Naive thymus-derived CD4-positive, alpha-beta T cell (primary cell): Measurements from ENCODE around the gene PTPRN2. TPM values are rescaled to one million over a fixed set of nuclear protein-coding genes. Genes with fewer than 3 reads are reported as not detected.
A peak's percentile ranks its signal among the peaks of the same experiment; 100 is the strongest.

Source experiments
- ATAC-seq: fragments of 150-1000 bp; cut with Tn5 transposase; 2 replicates; pipeline ENCODE4 v1.10.0; 2021; ENCODE audit warnings: mild to moderate bottlenecking, moderate library complexity
- CTCF ChIA-PET: fragments of 350-600 bp; sonication (Branson Sonifier 250); formaldehyde crosslinking; loops from one replicate; lab custom pipeline; 2021; ENCODE audit warnings: antibody characterized with exemption; lab: Charles Lee
- POLR2A ChIA-PET: fragments of 350-600 bp; sonication (Branson Sonifier 250); formaldehyde crosslinking; loops from one replicate; lab custom pipeline; 2021; ENCODE audit warnings: antibody characterized with exemption, inconsistent platforms; lab: Charles Lee
- DNase-seq, 9 donors: peaks; one replicate each; pipeline versions ENCODE4 v3.0.0 to v3.0.0-alpha.2; 2020 to 2022; ENCODE audit warnings: mixed read lengths in 1 of 9
- H3K27ac ChIP-seq: one replicate; pipeline ENCODE4 v1.7.0; 2013; ENCODE audit warnings: mild to moderate bottlenecking, low read depth, low read length, moderate library complexity
- H3K27me3 ChIP-seq, 2 donors: one replicate each; pipeline ENCODE4 v1.7.0; 2013; ENCODE audit warnings: low read length in 2 of 2, mild to moderate bottlenecking in 2 of 2, moderate library complexity in 2 of 2; ENCODE audit not compliant: control insufficient read depth in 2 of 2, insufficient read depth in 2 of 2
- H3K36me3 ChIP-seq, 3 experiments: 1 replicate in 2 of 3; 2 replicates in 1 of 3; pipeline ENCODE4 v1.7.0; 2013; ENCODE audit warnings: low read length in 3 of 3, mild to moderate bottlenecking in 3 of 3, moderate library complexity in 1 of 3; ENCODE audit not compliant: insufficient read depth in 3 of 3, control insufficient read depth in 2 of 3
- H3K4me1 ChIP-seq, 2 donors: one replicate each; pipeline ENCODE4 v1.7.0; 2013; ENCODE audit warnings: low read length in 2 of 2, mild to moderate bottlenecking in 2 of 2, moderate library complexity in 1 of 2; ENCODE audit not compliant: control insufficient read depth in 2 of 2, insufficient read depth in 2 of 2
- H3K4me3 ChIP-seq: 2 replicates; pipeline ENCODE4 v1.7.0; 2013; ENCODE audit warnings: mild to moderate bottlenecking, low read length
- H3K9me3 ChIP-seq, 3 experiments: 1 replicate in 2 of 3; 2 replicates in 1 of 3; pipeline ENCODE4 v1.7.0; 2013; ENCODE audit warnings: low read length in 3 of 3; ENCODE audit not compliant: control insufficient read depth in 2 of 3
- H3K27ac Mint-ChIP-seq, 9 donors: one replicate each; pipeline ENCODE4 v1.8.0; 2020 to 2022; ENCODE audit warnings: mixed read lengths in 9 of 9, mild to moderate bottlenecking in 8 of 9, moderate library complexity in 5 of 9, inconsistent platforms in 2 of 9
- H3K27me3 Mint-ChIP-seq, 5 donors: one replicate each; pipeline ENCODE4 v1.8.0; 2021 to 2022; ENCODE audit warnings: mixed read lengths in 5 of 5, mild to moderate bottlenecking in 1 of 5
- H3K36me3 Mint-ChIP-seq, 5 donors: one replicate each; pipeline ENCODE4 v1.8.0; 2020 to 2022; ENCODE audit warnings: mixed read lengths in 5 of 5, mild to moderate bottlenecking in 3 of 5, inconsistent platforms in 1 of 5
- H3K4me1 Mint-ChIP-seq, 7 donors: one replicate each; pipeline ENCODE4 v1.8.0; 2020 to 2022; ENCODE audit warnings: mixed read lengths in 7 of 7, mild to moderate bottlenecking in 3 of 7, inconsistent platforms in 1 of 7
- H3K4me3 Mint-ChIP-seq, 10 donors: one replicate each; pipeline ENCODE4 v1.8.0; 2020 to 2022; ENCODE audit warnings: mild to moderate bottlenecking in 10 of 10, mixed read lengths in 10 of 10, moderate library complexity in 6 of 10, inconsistent platforms in 2 of 10
- H3K9me3 Mint-ChIP-seq, 11 donors: one replicate each; pipeline ENCODE4 v1.8.0; 2020 to 2022; ENCODE audit warnings: mixed read lengths in 11 of 11, mild to moderate bottlenecking in 4 of 11, inconsistent platforms in 1 of 11, moderate library complexity in 1 of 11
- intact Hi-C, 2 donors: fragments of 100-400 bp; cut with micrococcal nuclease; formaldehyde crosslinking; loops; one replicate each; pipeline ENCODE4 v1.15.1; 2023
- polyA plus RNA-seq, 2 donors: library from polyadenylated mRNA; unstranded; fragments of 300-500 nt; fragmentation: Illumina TruSeq; gene quantifications; one replicate each; pipeline ENCODE4 v1.2.3, GENCODE V29; 2021
- total RNA-seq, 6 experiments: library from RNA in 5 of 6; stranded (reverse) in 5 of 6; gene quantifications; 1 replicate in 5 of 6; 2 replicates in 1 of 6; pipeline ENCODE4 v1.2.3 and lab custom pipeline; 2021 to 2026

PTPRN2 gene
- total and polyA plus RNA-seq, 7 experiments from 2014 or later = 0.58 to 2.3 (median 1.4) TPM

DNA sequence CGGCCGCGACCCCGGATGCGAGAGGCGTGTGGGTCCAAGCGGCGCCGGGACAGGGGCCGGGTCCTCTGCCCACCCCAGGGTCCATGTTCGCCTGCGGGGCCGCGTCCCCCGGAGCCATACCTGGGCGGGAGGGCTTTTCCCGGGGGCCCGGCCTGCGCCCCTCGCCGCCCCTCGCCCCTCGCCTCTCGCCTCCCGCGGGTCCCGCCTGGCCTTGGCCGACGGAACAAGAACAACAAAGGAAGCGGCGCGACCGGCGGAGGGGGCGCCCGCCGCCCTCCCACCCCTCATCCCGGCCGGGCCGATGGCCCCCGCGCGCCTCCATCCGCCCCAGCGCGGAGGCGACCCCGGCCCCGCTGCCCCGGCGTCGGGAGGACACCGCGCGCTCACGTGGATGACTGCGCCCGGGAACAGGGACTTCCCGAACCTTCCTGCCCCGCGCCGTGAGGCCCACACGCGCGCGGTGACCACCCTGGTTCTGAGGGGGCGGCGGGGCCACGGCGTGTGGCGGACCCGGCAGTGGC lies 902.7 kb downstream of the PTPRN2 start:
- Mint-ChIP-seq H3K27ac (no peak overlapping the region), H3K4me1 (peaks cover 2 to 47% (median 38%) of the 10 kb centered on the region in 7 donors), H3K27me3 (peaks cover 65 to 77% (median 68%) of the 10 kb centered on the region in 5 donors), H3K4me3 (peak overlapping the region in 1 of 10 donors; percentile 54), H3K36me3 (no peaks in the 10 kb centered on the region), H3K9me3 (peaks cover 0 to 4% (median 0%) of the 10 kb centered on the region in 11 donors)
- no peak overlapping the region for H3K4me3 ChIP-seq
- ChIA-PET CTCF (no interaction called here), POLR2A (no interaction called here)
- ATAC-seq (peak; percentile 8), DNase-seq (peak in 1 of 9 donors; percentile 6)
- H3K27me3 ChIP-seq = peaks cover 16 to 55% of the 10 kb centered on the region in 2 donors
- no peaks in the 10 kb centered on the region for H3K9me3 ChIP-seq
- intact Hi-C loops = loop anchor here (5.0 to 10.0 kb wide), 3 partner anchors 192 to 678 kb away; no protein-coding TSS in a partner anchor
- H3K27ac ChIP-seq = no peak overlapping the region
- H3K36me3 ChIP-seq = no peaks in the 10 kb centered on the region
- peaks cover 0 to 38% of the 10 kb centered on the region in 2 donors for H3K4me1 ChIP-seq

DNA sequence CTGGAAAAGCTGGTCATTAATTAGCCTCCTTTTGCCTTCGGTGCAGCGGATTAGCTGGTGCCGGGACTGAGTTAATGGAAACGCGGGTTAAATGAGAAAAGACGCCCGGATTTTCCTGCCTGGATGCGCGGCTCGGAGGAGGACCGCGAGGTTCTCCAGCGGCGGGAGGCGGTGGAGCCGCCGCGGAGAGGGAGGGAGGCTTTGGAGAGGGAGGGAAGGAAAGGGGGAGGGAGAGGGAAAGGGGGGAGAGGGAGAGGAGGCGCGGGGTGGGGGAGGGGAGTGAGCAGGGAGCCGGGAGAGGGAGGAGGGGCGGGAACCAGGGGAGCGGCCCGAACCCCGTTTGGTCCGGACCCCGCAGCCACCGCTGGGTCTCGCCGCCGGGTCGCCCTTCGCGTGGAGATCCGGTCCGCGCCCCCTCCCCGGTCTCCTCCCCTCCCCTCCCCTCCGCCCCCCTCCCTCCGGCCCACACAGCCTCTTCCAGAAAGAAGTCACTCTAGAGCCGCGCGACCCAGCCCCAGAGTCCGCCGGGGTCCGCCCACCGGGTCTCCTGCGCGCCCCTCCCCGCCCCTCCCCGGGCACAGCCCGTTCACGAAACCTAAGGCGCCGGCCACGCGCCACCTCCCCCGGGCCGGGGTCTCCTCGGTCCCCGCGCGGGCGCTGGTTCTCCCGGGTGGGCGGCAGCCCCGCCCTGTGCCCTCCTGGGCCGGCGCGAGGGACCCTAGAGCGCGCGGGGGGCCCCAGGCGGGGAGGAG lies 903.3 kb downstream of the PTPRN2 start:
- H3K27me3 Mint-ChIP-seq = peaks cover 71 to 79% (median 73%) of the 10 kb centered on the region in 5 donors
- no peak for ATAC-seq
- peak overlapping the region; percentile 20 to 79 (median 64) for H3K4me3 Mint-ChIP-seq

DNA sequence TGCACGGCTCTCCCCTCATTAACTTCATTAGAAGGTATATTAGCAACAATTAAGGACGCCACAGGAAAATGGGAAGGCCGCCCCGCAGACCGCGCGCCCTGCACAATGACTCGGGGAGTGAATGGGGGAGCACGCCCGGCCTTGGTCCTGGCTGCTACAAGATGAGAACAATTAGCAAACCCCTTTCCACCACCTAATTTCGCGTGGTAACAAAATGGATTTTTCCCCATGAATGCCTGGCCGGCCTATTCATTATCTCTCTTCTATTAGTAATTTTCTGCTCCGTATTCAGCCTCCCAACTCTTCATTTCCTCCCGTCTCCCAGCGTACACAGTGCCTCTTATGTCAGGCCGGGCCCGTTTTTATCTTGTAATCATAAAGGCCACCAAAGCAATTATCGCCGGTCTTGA lies 903.9 kb downstream of the PTPRN2 start:
- Mint-ChIP-seq H3K27ac (peak overlapping the region in 2 of 9 donors; percentile 23 to 25), H3K36me3 (no peaks in the 10 kb centered on the region), H3K4me1 (peaks cover 2 to 42% (median 38%) of the 10 kb centered on the region in 7 donors), H3K9me3 (peaks cover 0 to 4% (median 0%) of the 10 kb centered on the region in 11 donors), H3K27me3 (peaks cover 76 to 82% (median 79%) of the 10 kb centered on the region in 5 donors), H3K4me3 (peak overlapping the region in 9 of 10 donors; percentile 21 to 79 (median 66))
- no peak overlapping the region for H3K4me3 ChIP-seq
- peaks cover 0 to 28% of the 10 kb centered on the region in 2 donors for H3K4me1 ChIP-seq
- DNase-seq (no peak), ATAC-seq (no peak)
- intact Hi-C loops = loop anchor here in 1 of 2 donors (10.0 kb wide), 1 partner anchor 249 kb away; no protein-coding TSS in a partner anchor
- H3K27ac ChIP-seq = no peak overlapping the region
- ChIA-PET CTCF (no interaction called here), POLR2A (no interaction called here)
- H3K27me3 ChIP-seq = peaks cover 16 to 49% of the 10 kb centered on the region in 2 donors
- no peaks in the 10 kb centered on the region for H3K9me3 ChIP-seq
- no peaks in the 10 kb centered on the region for H3K36me3 ChIP-seq

More for the DNA sequence above, 903.3 kb downstream of the PTPRN2 start:
- Histone ChIP-seq H3K9me3 (no peaks in the 10 kb centered on the region), H3K27ac (no peak overlapping the region), H3K4me1 (peaks cover 0 to 32% of the 10 kb centered on the region in 2 donors), H3K4me3 (no peak overlapping the region), H3K27me3 (peaks cover 16 to 52% of the 10 kb centered on the region in 2 donors), H3K36me3 (no peaks in the 10 kb centered on the region)
- peaks cover 0 to 4% (median 0%) of the 10 kb centered on the region in 11 donors for H3K9me3 Mint-ChIP-seq
- ChIA-PET POLR2A (no interaction called here), CTCF (no interaction called here)
- DNase-seq = no peak
- peaks cover 2 to 44% (median 38%) of the 10 kb centered on the region in 7 donors for H3K4me1 Mint-ChIP-seq
- no peaks in the 10 kb centered on the region for H3K36me3 Mint-ChIP-seq
- H3K27ac Mint-ChIP-seq = no peak overlapping the region
- intact Hi-C loops = loop anchor here in 1 of 2 donors (10.0 kb wide), 1 partner anchor 250 kb away; no protein-coding TSS in a partner anchor

DNA sequence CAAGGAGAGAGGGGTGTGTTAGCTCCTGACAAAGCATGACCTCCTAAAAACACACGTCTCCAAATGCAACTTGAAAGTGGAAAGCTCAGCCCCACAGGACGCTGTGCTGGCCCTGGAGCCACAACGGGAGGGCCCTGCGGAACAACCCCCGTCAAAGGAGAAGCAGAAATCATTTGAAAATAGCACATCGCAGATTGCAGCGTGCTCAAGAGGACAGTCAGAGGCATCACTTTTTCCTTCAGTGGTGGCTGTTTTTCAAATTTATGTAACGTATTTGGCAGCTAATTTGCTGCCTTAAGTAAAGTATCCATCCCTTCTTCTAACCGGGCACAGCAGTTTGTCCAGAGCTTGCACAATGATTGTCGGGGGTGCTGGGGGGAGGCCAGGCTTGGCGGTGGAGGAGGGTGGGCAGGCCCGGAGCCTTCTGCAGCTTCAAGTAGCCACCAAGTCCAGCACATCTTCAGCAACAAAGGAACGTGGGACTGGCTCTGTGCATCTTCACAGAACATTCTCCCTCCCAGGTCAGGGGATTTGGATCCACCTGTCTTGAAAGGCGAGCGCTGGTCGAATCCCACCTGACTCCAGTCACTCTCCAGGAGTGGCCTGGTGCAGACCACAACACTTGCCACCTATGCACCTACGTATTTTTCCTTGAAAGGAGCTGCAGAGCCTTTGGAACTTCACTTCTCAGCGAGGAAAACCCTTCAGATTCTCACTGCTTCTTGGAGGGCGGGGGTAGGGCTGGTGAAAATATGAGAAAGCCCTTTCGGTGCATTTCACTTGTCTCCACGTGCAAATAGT lies 904.5 kb downstream of the PTPRN2 start:
- peaks cover 2 to 38% (median 36%) of the 10 kb centered on the region in 7 donors for H3K4me1 Mint-ChIP-seq
- DNase-seq = no peak
- no peak overlapping the region for H3K27ac ChIP-seq
- peaks cover 0 to 4% (median 0%) of the 10 kb centered on the region in 11 donors for H3K9me3 Mint-ChIP-seq
- intact Hi-C loops = loop anchor here in 1 of 2 donors (10.0 kb wide), 1 partner anchor 248 kb away; no protein-coding TSS in a partner anchor
- peaks cover 78 to 82% (median 81%) of the 10 kb centered on the region in 5 donors for H3K27me3 Mint-ChIP-seq
- H3K27me3 ChIP-seq = peaks cover 16 to 47% of the 10 kb centered on the region in 2 donors
- ChIA-PET POLR2A (no interaction called here), CTCF (interaction anchor here (0.6 to 1.0 kb wide), 2 partner anchors 68 to 262 kb away, joined by 3 read pairs; no protein-coding TSS in a partner anchor)
- H3K4me3 ChIP-seq = no peak overlapping the region
- peak overlapping the region in 9 of 10 donors; percentile 21 to 79 (median 66) for H3K4me3 Mint-ChIP-seq
- H3K27ac Mint-ChIP-seq = peak overlapping the region in 2 of 9 donors; percentile 23 to 25
- no peaks in the 10 kb centered on the region for H3K9me3 ChIP-seq
- no peaks in the 10 kb centered on the region for H3K36me3 Mint-ChIP-seq
- H3K36me3 ChIP-seq = no peaks in the 10 kb centered on the region
- ATAC-seq = no peak
- H3K4me1 ChIP-seq = peaks cover 0 to 28% of the 10 kb centered on the region in 2 donors

GRCh38 chr7:157682064-157682945 lies 905.3 kb downstream of the PTPRN2 start:
- Mint-ChIP-seq H3K4me3 (peak overlapping the region in 5 of 10 donors; percentile 18 to 71 (median 41)), H3K4me1 (peaks cover 2 to 35% (median 28%) of the 10 kb centered on the region in 7 donors), H3K36me3 (no peaks in the 10 kb centered on the region), H3K9me3 (peaks cover 0 to 4% (median 0%) of the 10 kb centered on the region in 11 donors), H3K27me3 (peaks cover 72 to 81% (median 79%) of the 10 kb centered on the region in 5 donors), H3K27ac (peak overlapping the region in 1 of 9 donors; percentile 10)
- Histone ChIP-seq H3K36me3 (no peaks in the 10 kb centered on the region), H3K4me3 (no peak overlapping the region), H3K27me3 (peaks cover 11 to 40% of the 10 kb centered on the region in 2 donors), H3K4me1 (peaks cover 0 to 28% of the 10 kb centered on the region in 2 donors), H3K9me3 (no peaks in the 10 kb centered on the region), H3K27ac (no peak overlapping the region)
- no peak for ATAC-seq
- POLR2A ChIA-PET = no interaction called here
- intact Hi-C loops = loop anchor here in 1 of 2 donors (10.0 kb wide), 1 partner anchor 248 kb away; no protein-coding TSS in a partner anchor
- CTCF ChIA-PET = interaction anchor here (0.6 to 1.0 kb wide), 2 partner anchors 68 to 263 kb away, joined by 3 read pairs; no protein-coding TSS in a partner anchor
- DNase-seq = no peak
